ENCODE data around the gene CTNNA2.
"Not testable (repeated sequence)": the region's sequence is repeated elsewhere in the genome, so short reads cannot be mapped to it uniquely, and the experiment has no call there.

Gene CTNNA2

DNA sequence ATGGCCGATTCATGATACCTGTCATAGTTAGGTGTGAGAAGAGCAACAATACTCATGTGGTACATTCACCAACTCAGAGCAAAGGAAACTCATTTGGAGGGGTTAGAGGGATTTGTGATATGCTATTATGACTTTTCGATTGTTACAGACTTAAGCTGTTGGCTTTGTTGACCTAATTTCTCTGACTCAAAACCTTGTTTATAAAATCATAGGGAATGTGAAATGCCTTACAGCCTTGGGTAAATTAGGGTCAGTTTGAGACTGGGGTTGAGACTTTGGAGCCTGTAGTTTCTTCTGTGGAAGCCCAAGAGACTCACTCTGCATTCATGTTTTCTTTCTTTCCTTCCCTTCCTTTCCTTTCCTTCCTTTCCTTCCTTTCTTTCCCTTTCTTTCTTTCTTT is 529.8 kb downstream of the CTNNA2 start:
- FAIRE-seq = no peak

DNA sequence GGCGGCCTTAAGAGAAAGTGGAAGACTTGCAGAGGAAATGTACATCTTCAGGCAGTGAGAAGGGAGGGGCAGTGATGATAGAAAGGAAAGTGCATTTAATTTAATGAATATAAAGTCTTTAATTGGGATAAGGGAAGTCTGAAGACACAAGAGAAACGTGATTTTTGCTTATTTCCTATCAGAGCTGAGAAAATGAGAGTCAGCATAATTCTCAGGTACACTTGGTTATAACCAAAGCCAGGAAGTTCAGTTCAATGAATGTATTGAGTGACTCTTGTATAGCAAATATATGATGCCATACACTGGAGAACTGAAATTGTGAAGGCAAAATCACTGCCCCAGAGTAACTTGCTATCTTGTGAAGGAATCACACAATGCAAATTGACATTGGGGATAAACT is 535.4 kb downstream of the CTNNA2 start:
- peak; percentile 13 for FAIRE-seq

DNA sequence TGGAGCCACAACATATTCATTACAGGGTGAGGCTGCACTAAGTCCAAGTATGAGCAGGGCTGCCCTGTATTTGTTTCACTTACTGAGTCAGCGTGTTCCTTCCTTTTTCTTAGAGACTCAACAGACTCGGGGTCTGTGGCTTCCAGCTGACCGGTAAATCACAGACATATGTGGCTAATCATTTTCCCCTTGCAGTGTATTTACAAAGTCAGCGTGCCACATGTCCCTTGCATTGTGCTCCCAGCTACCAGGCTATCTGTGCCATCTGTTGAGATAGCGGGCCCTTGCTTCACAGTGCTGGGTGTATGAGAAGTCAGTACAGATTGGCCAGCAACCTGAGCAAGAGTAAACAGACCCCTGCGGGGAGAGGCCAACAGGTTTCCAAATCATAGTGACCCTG is 537.4 kb downstream of the CTNNA2 start:
- FAIRE-seq = peak; percentile 76

DNA sequence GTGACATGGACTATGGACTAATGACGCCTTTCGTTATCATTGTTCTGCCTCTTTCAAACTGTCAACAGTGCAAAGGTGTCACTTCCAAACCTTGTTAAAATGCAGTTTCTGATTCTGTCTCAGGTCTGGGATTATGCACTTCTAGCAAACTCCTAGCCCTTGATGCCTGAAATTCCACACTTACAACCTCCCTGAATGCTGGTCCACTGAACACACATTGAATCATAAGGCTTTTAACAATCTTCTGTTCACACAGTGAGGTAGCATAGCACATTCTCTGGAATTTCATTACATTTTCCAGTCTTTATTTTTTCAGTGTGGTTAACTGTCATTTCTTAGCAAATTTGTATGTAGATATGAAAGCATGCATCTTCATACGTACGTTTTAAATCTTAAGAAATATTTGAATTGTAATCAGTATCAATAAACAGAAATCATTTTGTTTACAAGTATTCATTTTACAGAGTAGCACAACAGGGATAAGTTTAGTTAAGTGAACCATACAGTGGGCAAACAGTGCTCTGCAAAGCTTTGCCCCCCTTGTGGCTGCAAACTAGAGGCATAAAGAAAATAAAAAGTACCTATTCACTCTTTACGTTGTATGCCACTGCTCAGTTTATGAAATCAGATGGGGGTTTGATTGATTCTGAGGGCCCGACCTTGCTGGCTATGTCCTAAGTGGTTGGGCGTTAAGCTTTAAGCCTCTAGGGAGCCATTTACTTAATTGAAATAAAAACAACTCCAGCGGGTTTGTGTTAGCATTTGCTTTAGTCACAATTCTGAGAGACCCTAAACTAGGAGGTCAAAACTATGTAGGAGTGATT is 540.9 kb downstream of the CTNNA2 start:
- no peak for FAIRE-seq

DNA sequence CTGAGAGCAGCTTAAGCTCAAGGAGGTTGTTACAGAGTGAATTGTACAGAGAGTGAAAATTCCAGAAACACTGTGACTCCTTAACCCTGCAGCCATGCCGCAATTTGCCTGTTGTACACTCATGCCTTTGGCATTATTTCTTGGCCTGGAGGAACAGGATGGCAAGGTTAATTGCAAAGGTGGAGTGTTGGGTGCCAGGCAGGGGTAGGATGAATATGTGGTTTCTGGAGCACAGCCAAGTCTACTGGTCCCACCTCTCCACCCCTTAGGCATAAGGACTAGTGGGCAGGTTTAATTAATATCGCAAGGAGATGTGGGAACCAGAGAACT is 541.5 kb downstream of the CTNNA2 start:
- no peak for FAIRE-seq

DNA sequence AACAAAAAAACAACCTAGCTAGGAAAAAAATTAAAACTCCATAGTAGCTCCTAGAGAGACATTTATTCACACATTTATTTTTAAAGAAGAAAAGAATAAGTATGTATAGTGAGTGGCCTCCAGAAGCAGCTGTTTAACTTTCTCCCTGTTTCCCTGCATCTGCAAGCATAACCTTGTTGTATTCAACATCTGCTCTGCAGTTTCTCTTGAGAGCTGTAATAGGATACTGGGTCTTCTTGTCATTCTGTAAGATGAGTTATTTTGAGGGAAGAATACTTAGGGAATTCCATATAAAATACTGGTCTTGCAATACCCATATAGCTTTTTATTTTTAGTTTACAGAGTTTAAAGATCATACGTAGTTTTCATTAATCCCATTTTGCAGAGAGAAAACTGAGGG is 545.1 kb downstream of the CTNNA2 start:
- FAIRE-seq = no peak

DNA sequence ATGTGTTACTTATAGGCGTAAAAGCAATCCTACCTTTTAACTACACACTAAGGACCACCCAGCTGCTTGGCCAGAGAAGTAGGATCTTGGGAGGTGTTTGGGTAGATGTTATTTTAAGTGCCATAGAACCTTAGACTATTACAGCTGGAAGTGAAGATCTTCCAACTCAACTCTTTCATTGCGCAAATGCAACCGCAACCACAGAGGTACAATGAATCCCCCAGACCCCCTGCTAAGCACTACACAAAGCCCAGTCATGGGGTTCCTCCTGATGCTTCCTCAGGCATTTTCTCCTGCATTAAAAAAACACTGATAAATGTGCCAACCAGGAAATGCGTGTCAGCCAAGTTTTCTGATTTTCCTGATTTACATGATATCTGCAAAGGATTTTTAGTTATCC is 545.7 kb downstream of the CTNNA2 start:
- no peak for FAIRE-seq

DNA sequence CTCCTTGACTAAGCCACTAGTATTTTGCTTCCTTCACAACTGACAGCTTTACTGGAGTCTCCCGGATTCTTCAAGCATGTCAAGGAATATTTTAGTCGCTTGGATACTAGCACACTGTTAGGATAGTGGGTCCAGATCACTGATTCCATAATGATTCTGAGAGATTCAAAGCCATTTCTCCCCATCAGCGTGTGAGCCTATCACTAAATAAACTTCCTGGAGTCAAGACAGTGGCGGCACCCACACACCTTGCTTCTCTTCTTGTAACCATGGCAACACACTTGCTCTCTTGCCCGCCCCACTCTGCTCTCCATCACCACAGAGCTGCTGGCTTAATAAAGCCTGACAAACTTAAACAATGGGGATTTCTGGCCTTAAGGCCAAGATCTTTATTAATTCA is 546.6 kb downstream of the CTNNA2 start:
- no peak for FAIRE-seq

DNA sequence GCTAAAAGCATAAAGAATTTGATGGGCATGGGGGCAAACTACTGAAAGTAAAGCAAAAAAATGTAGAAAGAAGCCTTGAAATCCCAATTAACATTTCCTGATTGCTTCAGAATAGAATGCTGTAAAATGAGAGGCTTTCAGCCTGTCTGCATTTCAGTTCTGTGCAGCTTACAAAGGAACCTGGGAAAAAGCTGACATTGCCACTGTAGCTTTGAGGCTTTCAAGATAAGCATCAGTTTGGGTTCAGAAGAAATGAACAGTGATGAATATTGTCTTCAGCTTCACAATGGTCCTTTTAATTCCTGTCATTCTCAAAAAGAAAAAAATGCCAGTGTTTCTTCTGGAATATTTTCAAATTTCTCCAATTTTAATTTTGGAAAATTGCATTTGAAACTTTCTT is 549.0 kb downstream of the CTNNA2 start:
- FAIRE-seq = no peak

DNA sequence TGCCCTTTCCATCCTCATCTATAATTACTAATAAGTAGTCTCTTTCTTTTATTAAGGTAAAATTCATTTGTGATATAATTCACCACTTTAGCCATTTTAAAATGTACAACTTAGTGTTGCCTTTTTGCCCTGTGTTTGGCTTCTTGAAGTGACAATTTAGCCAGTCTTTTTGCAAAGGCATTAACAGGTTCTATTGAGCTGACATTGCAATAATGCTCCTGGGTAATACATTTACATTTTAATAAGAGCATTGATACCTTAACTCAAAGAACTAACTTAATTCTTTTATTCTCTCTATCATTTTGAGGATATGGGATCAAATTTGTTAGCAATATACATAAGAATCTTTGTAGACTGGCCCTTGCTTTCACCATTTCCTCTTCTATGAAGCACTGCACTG is 549.4 kb downstream of the CTNNA2 start:
- FAIRE-seq = peak; percentile 38

DNA sequence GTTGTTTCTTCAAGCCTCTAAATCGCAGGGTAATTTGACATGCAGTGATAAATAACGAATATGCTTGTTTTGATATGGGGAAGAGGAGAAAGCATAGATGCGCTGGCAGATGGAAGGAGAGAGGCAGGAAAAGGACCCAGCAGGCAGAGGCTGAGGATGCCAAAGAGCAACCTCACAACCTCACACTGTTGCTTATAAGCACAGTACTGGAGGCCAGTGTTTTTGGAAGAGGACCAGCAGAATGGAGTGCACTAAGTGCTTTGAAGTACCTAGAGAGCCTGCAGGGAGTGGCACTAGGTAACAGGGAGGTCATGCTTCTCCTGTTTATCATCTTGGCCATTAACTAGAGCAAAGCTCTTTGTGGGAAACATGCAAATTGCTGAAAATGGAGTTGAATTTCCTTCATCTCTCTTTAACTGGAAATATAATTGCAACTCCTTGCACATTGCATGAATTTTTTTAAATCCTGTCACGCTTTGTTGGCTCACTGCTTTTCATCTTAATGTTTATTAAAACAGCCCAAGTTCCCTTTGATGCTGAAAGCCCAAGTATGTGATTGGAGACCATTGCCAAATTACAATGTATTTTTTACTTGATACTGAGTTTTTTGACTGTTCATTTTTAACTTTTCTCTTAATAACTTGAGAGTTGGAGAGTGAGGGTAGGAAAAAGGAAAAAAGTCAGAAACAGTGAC is 555.3 kb downstream of the CTNNA2 start:
- peak; percentile 82 for FAIRE-seq

DNA sequence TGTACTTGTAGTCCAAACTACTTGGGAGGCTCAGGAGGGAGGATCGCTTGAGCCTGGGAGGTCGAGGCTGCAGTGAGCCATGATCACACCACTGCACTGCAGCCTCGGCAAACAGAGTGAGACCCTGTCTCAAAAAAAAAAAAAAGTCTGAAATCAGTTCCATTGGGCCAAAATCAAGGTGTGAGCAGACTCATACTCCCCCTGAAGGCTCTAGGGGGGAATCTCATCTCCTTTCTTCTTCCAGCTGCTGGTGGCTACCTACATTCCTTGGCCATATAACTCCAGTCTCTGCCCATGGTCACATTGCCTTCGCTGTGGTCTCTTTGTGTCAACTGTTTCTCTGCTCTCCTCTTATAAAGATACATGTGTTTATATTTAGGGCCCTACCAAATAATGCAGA is 557.7 kb downstream of the CTNNA2 start:
- no peak for FAIRE-seq

DNA sequence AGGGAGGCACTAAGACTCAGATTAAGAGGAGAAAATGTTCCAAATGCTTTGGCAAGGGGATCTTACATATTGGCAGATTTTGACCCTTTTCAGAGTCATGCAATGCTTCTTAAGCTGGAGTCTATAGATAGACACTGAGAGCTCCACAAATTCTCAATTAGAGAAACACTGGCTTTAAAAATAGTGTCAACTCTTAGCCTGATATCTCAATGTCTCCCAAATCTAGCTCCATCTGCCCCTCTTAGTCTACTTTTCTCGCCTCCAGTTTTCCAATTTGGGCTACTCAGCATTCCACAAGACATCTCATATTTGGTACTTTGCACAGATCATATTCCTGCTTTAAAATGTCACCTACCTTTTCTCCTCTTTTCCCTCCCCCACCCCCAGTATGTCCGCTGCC is 559.1 kb downstream of the CTNNA2 start:
- FAIRE-seq = no peak

DNA sequence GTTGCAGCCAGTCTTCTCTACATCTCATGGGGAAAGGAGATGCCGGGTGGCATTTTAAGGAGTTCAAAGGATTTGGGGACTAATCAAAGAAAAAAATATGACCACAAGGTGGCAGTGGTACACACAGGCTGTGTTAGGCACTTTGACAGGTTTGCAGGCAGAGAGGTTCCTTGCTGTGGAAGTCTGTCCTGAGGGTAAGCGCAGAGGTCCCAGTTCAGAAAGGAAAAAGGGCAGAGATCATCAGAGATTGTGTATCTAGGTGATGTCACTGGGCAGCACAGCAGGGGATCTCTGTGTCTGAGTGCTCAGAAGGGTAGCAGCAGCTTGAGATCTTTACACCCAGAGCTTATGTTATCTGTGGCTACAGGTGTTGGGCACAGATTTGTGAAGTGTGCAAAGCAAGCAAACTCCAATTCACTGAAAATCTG is 560.3 kb downstream of the CTNNA2 start:
- peak; percentile 93 for FAIRE-seq

DNA sequence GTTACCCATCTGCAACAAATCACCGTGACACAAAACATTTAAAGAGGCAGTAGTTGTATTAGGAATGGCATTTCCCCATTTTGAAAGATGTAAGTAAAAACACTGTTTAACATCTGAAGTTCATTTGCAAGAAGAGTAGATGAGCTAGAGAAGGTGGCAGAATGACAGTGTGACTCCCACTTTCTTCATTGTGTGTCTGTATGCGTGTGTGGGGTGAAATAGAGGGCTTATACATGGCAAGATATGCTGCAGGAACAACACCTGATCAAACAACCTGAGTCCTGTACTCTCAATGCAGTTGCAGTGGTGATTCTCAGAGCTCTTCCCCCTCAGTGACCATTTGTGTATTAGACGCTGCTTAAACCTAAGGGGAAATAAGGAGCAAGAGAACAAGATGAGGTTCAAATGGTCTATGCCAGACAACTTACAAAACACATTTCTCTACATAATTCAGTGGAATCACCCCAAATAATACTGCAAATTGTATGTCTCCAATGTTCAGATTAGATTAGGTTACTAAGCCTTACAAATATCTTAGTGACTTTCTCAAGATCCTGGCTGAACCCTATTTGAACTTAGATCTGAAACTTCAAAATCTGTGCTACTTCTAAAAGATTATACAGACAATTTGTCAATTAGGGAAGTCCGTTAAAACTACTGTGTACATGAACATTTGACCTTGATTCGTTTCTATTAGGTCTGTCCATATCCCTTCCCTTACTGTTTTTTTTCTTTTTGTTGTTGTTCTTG is 561.6 kb downstream of the CTNNA2 start:
- no peak for FAIRE-seq

DNA sequence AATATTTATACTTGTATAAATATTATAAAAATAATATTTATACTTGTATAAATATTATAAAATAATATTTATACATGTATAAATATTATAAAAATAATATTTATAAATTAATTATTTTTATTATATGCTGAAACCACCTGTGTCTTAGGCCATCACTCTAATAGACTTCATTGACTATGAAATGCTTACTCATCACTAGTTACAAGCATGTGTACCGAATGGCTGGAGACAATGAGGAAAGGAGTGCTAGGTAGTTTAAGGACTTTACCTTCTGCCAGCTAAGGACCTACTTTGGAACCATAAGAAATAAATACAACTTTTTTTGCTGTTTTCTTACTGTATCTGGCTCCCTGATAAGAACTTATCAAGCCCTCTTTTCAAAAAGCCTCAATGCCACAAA is 562.9 kb downstream of the CTNNA2 start:
- no peak for FAIRE-seq

DNA sequence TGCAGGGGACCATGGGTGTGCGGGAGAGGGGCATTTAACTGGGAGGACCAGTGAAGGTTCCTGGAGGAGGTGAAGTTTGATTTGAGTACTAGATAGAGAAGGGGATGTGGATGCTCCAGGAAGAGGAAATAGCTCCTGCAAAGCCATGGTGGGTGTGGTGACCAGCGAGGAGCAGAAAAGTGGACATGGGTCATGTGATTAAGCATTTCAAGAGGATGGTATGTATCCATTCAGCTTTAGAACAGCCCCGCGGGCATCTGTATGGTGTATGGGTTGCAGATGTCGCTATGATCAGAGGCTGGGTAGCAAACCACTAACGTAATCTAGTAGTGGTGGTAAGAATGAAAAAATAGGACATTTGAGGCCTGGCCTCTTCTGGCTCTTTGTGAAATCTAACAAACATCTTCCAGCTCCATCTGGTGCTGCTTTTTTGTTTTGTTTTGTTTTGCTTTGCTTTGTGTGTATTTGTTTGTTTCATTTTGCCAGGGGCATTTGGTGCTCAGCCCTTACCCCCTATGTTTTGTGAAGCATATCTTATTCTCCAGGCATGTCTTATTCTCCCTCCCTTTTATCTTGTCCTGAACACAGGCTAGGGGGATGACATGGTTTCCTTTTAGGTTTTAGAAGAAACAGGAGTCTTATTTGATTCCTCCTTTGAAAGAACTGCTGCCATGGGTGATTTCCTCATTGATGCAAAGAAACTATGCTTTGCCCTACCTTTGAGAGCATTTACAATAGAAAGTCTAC is 565.6 kb downstream of the CTNNA2 start:
- FAIRE-seq = no peak

DNA sequence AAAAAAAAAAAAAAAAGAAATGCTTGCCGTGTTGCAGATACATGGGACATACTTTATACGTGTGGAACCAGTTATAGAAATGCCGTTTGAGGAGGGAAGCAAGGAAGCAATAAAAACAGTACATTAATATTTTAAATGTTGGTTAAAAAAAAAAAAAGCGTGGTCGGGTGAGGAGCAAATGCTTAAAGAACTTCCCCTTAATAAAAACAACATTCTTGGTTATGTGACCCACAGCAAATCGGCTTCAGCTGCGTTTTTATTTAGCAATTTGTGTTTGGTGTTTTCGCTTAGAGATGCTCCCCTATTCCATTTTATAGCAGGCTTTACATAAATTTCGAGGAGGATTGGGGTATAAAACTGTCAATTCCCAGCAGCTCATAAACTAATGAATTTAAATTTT is 568.1 kb downstream of the CTNNA2 start:
- FAIRE-seq = no peak

DNA sequence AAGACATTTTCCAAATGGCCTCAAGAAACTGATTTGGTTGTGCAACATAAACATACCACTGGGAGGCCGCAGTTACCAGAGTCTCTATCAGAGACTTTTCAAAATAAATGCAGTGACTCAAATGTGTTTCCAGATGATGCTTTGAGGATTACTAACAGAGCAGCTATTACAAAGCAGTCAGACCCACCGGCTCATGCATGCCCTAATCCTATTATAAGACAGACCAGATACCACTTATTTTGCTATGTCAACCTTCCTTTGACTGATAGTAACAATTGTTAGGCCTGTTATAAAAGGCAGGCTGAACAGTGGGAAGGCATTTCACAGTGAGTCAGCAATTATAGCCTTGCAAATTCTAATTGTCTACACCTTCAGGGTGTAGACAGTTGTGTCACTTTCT is 574.0 kb downstream of the CTNNA2 start:
- FAIRE-seq = no peak

DNA sequence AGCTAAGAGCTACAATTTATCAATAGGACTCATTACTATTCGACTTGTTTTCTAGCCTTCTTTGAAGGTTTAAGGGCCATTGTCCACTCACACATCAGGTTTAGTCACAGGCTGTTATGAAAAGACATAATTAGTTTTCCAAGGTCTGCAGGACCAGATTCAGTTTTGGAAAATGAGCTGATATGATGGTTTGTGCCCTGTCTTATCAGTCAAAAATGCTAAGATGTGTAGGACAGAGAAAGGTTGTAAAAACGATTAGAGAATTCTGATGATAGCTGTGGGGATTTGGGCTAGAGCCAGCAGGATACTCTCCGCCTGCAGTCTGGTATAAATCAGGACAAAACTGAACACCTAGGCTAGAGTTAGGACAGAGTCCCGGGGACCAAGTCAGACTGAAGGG is 578.4 kb downstream of the CTNNA2 start:
- no peak for FAIRE-seq

DNA sequence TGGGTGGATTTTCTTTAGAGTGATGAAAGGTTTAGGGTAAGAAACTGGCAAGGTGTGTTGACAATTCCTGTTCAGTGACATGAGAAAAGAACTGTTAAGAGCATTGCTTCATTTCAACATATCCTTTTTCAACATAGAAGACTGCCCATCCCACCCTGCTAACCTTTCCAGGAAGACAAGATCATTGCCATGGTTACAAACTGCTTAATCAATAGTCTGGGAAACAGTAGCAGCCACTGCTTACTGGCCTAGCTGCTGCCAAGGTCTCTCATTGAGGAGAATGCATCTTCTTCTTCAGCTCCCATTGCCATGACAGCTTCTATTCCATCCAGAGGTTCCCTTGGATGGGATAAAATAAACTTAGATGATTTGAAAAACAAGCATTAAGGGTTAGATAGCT is 579.6 kb downstream of the CTNNA2 start:
- FAIRE-seq = no peak

DNA sequence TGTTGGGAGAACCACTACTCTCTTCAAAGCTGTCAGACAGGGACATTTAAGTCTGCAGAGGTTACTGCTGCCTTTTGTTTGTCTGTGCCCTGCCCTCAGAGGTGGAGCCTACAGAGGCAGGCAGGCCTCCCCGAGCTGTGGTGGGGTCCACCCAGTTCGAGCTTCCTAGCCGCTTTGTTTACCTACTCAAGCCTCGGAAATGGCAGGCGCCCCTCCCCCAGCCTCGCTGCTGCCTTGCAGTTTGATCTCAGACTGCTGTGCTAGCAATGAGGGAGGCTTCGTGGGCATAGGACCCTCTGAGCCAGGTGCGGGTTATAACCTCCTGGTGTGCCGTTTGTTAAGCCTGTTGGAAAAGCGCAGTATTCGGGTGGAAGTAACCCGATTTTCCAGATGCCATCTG is 585.7 kb downstream of the CTNNA2 start:
- not testable (repeated sequence) for FAIRE-seq

DNA sequence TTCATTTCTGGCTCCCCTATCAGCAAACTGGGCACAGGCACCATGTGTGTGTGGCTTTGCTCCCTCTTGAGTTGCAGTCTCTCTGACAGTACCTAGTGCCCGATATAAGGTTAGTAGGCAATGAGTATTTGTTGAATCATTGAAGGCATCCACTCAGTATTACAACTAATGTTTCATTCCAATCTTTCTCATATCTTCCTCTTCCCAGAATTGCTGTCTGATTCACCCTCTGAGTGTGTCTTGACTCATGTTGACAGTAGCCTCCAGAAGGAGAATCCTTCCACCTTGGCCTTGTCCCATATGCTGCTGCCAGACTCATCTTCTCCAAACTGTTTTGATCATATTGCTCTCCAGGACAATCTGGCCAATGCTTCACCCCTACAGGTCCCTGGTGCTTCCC is 589.2 kb downstream of the CTNNA2 start:
- no peak for FAIRE-seq
